HEK293 (cell line): ENCODE data around the gene CNTFR.

Experiments used
- CTCF ChIA-PET: fragments of 350-600 bp; formaldehyde crosslinking; extraction: SDS; loops from one replicate; lab custom pipeline; 2021; ENCODE audit warnings: antibody characterized with exemption; lab: Yijun Ruan, JAX
- POLR2A ChIA-PET: fragments of 300-600 bp; formaldehyde crosslinking; extraction: SDS; loops from one replicate; lab custom pipeline; 2020; ENCODE audit warnings: antibody characterized with exemption, inconsistent platforms; lab: Yijun Ruan, JAX
- H3K27ac ChIP-seq: fragments of 200-500 bp; sonication (Bioruptor generic); 2 replicates; pipeline ENCODE4 v1.5.1; 2014; ENCODE audit warnings: low read depth, low read length, control low read depth, inconsistent platforms; ENCODE audit errors: extremely low read depth
- H3K36me3 ChIP-seq, 2 experiments: fragments of 200-500 bp in 1 of 2; sonication (Bioruptor generic) in 1 of 2; 1 replicate in 1 of 2; 2 replicates in 1 of 2; pipeline ENCODE4 v1.5.1; 2014 to 2017; ENCODE audit warnings: inconsistent platforms in 2 of 2, low read length in 2 of 2; ENCODE audit not compliant: control insufficient read depth in 2 of 2, insufficient read depth in 1 of 2
- H3K4me1 ChIP-seq: fragments of 200-500 bp; sonication (Bioruptor generic); 2 replicates; pipeline ENCODE4 v1.5.1; 2014; ENCODE audit warnings: mild to moderate bottlenecking, low read length, inconsistent platforms; ENCODE audit not compliant: control insufficient read depth, insufficient read depth
- H3K4me3 ChIP-seq: 2 replicates; pipeline ENCODE4 v1.5.1; 2011; ENCODE audit warnings: low read depth, mild to moderate bottlenecking, control low read depth, low read length, moderate library complexity
- H3K9me3 ChIP-seq: fragments of 200-500 bp; sonication (Bioruptor generic); 2 replicates; pipeline ENCODE4 v1.5.1; 2014; ENCODE audit warnings: low read depth, low read length, inconsistent platforms; ENCODE audit not compliant: control insufficient read depth, insufficient read depth
- AEBP2 ChIP-seq: fragments of 450-650 bp; formaldehyde crosslinking; IDR thresholded peaks from 2 replicates; pipeline ENCODE4 v1.5.1; 2016; ENCODE audit warnings: missing biosample characterization, missing genetic modification characterization, borderline replicate concordance
- BCL11B ChIP-seq: fragments of 450-650 bp; formaldehyde crosslinking; IDR thresholded peaks from 2 replicates; pipeline ENCODE4 v1.5.1; 2016; ENCODE audit warnings: low read depth, missing biosample characterization, missing genetic modification characterization
- HIC1 ChIP-seq: fragments of 450-650 bp; formaldehyde crosslinking; IDR thresholded peaks from 2 replicates; pipeline ENCODE4 v1.5.1; 2016; ENCODE audit warnings: missing biosample characterization, missing genetic modification characterization
- HOXC10 ChIP-seq: sonication (generic); formaldehyde crosslinking; IDR thresholded peaks from 2 replicates; pipeline ENCODE4 v1.8.1; 2023; ENCODE audit warnings: mild to moderate bottlenecking, missing genetic modification reagents
- INSM2 ChIP-seq: fragments of 450-650 bp; formaldehyde crosslinking; IDR thresholded peaks from 2 replicates; pipeline ENCODE4 v1.5.1; 2016; ENCODE audit warnings: missing biosample characterization, missing genetic modification characterization
- KLF7 ChIP-seq: fragments of 450-650 bp; formaldehyde crosslinking; IDR thresholded peaks from 2 replicates; pipeline ENCODE4 v1.5.1; 2016; ENCODE audit warnings: missing biosample characterization, missing genetic modification characterization, borderline replicate concordance
- PRDM6 ChIP-seq: fragments of 450-650 bp; formaldehyde crosslinking; IDR thresholded peaks from 2 replicates; pipeline ENCODE4 v1.5.1; 2017; ENCODE audit warnings: missing biosample characterization, missing genetic modification characterization
- SETDB1 ChIP-seq: IDR thresholded peaks from one replicate; pipeline ENCODE4 v1.6.1; 2017; ENCODE audit warnings: mild to moderate bottlenecking, low read length, moderate library complexity, mixed read lengths; ENCODE audit not compliant: insufficient read length
- SP2 ChIP-seq: fragments of 450-650 bp; formaldehyde crosslinking; IDR thresholded peaks from 2 replicates; pipeline ENCODE4 v1.5.1; 2016; ENCODE audit warnings: missing biosample characterization, missing genetic modification characterization
- WT1 ChIP-seq: fragments of 450-650 bp; formaldehyde crosslinking; IDR thresholded peaks from 2 replicates; pipeline ENCODE4 v1.5.1; 2016; ENCODE audit warnings: missing biosample characterization, missing genetic modification characterization
- ZBTB1 ChIP-seq: fragments of 450-650 bp; formaldehyde crosslinking; IDR thresholded peaks from 2 replicates; pipeline ENCODE4 v1.5.1; 2016; ENCODE audit warnings: missing biosample characterization, missing genetic modification characterization
- ZNF211 ChIP-seq: fragments of 450-650 bp; formaldehyde crosslinking; IDR thresholded peaks from 2 replicates; pipeline ENCODE4 v1.5.1; 2016; ENCODE audit warnings: low read depth, missing biosample characterization, missing genetic modification characterization
- ZNF223 ChIP-seq: fragments of 450-650 bp; formaldehyde crosslinking; IDR thresholded peaks from 2 replicates; pipeline ENCODE4 v1.5.1; 2016; ENCODE audit warnings: missing biosample characterization, missing genetic modification characterization
- ZNF248 ChIP-seq: fragments of 450-650 bp; formaldehyde crosslinking; IDR thresholded peaks from 2 replicates; pipeline ENCODE4 v1.5.1; 2017; ENCODE audit warnings: missing biosample characterization, missing genetic modification characterization
- ZNF292 ChIP-seq: fragments of 450-650 bp; formaldehyde crosslinking; IDR thresholded peaks from 2 replicates; pipeline ENCODE4 v1.5.1; 2016; ENCODE audit warnings: low read depth, missing biosample characterization, missing genetic modification characterization, borderline replicate concordance
- ZNF416 ChIP-seq: fragments of 450-650 bp; formaldehyde crosslinking; IDR thresholded peaks from 2 replicates; pipeline ENCODE4 v1.5.1; 2016; ENCODE audit warnings: missing biosample characterization, missing genetic modification characterization
- ZNF529 ChIP-seq: fragments of 450-650 bp; formaldehyde crosslinking; IDR thresholded peaks from 2 replicates; pipeline ENCODE4 v1.5.1; 2017; ENCODE audit warnings: missing genetic modification characterization, missing biosample characterization; ENCODE audit not compliant: insufficient replicate concordance
- ZNF621 ChIP-seq: fragments of 450-650 bp; formaldehyde crosslinking; IDR thresholded peaks from 2 replicates; pipeline ENCODE4 v1.5.1; 2017; ENCODE audit warnings: missing biosample characterization, missing genetic modification characterization
- ZNF624 ChIP-seq: fragments of 450-650 bp; formaldehyde crosslinking; IDR thresholded peaks from 2 replicates; pipeline ENCODE4 v1.5.1; 2017; ENCODE audit warnings: missing biosample characterization, missing genetic modification characterization
- TF ChIP-seq, protein P1 (sequence below): fragments of 450-650 bp; formaldehyde crosslinking; IDR thresholded peaks from 2 replicates; pipeline ENCODE4 v1.5.1; 2016; ENCODE audit warnings: missing biosample characterization, missing genetic modification characterization, low read depth
- TF ChIP-seq, protein P2 (sequence below): fragments of 450-650 bp; formaldehyde crosslinking; IDR thresholded peaks from 2 replicates; pipeline ENCODE4 v1.5.1; 2016; ENCODE audit warnings: missing biosample characterization, missing genetic modification characterization

CNTFR gene

GRCh38 chr9:34545497-34545896, 44.0 kb downstream of the CNTFR start:
- H3K9me3 ChIP-seq = no peaks in the 10 kb centered on the region
- H3K36me3 ChIP-seq = no peaks in the 10 kb centered on the region
- no peak overlapping the region for H3K4me3 ChIP-seq
- no peak for TF ChIP-seq PRDM6
- TF ChIP-seq, protein P1, sequence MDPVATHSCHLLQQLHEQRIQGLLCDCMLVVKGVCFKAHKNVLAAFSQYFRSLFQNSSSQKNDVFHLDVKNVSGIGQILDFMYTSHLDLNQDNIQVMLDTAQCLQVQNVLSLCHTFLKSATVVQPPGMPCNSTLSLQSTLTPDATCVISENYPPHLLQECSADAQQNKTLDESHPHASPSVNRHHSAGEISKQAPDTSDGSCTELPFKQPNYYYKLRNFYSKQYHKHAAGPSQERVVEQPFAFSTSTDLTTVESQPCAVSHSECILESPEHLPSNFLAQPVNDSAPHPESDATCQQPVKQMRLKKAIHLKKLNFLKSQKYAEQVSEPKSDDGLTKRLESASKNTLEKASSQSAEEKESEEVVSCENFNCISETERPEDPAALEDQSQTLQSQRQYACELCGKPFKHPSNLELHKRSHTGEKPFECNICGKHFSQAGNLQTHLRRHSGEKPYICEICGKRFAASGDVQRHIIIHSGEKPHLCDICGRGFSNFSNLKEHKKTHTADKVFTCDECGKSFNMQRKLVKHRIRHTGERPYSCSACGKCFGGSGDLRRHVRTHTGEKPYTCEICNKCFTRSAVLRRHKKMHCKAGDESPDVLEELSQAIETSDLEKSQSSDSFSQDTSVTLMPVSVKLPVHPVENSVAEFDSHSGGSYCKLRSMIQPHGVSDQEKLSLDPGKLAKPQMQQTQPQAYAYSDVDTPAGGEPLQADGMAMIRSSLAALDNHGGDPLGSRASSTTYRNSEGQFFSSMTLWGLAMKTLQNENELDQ (tag by site-specific recombination) = no peak
- no peak for TF ChIP-seq WT1
- TF ChIP-seq ZNF529 = no peak
- no peaks in the 10 kb centered on the region for H3K4me1 ChIP-seq
- CTCF ChIA-PET = interaction anchor here (1.1 to 7.3 kb wide), 6 partner anchors 17 to 105 kb away, joined by 3 to 101 read pairs (median 5); no protein-coding TSS in a partner anchor
- no peak overlapping the region for H3K27ac ChIP-seq
- POLR2A ChIA-PET = no interaction called here

GRCh38 chr9:34544035-34544434, 45.5 kb downstream of the CNTFR start:
- no peaks in the 10 kb centered on the region for H3K9me3 ChIP-seq
- H3K36me3 ChIP-seq = no peaks in the 10 kb centered on the region
- no peak overlapping the region for H3K4me3 ChIP-seq
- ChIA-PET CTCF (interaction anchor here (0.6 to 2.7 kb wide), 7 partner anchors 43 to 147 kb away, joined by 3 to 14 read pairs (median 6); a partner anchor contains a TSS), POLR2A (no interaction called here)
- TF ChIP-seq ZNF292 = no peak
- no peak for TF ChIP-seq ZNF223 (tag by site-specific recombination)
- TF ChIP-seq, protein P2, sequence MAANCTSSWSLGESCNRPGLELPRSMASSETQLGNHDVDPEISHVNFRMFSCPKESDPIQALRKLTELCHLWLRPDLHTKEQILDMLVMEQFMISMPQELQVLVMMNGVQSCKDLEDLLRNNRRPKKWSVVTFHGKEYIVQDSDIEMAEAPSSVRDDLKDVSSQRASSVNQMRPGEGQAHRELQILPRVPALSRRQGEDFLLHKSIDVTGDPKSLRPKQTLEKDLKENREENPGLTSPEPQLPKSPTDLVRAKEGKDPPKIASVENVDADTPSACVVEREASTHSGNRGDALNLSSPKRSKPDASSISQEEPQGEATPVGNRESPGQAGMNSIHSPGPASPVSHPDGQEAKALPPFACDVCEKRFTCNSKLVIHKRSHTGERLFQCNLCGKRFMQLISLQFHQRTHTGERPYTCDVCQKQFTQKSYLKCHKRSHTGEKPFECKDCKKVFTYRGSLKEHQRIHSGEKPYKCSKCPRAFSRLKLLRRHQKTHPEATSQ (tag by site-specific recombination) = no peak
- no peak for TF ChIP-seq KLF7
- no peak for TF ChIP-seq AEBP2 (tag by site-specific recombination)
- no peak for TF ChIP-seq ZBTB1
- no peak for TF ChIP-seq ZNF624
- no peak for TF ChIP-seq INSM2 (tag by site-specific recombination)
- TF ChIP-seq ZNF248 (tag by site-specific recombination) = no peak
- no peak for TF ChIP-seq ZNF416 (tag by site-specific recombination)
- no peak for TF ChIP-seq HIC1 (tag by site-specific recombination)
- TF ChIP-seq ZNF211 = no peak
- TF ChIP-seq ZNF621 = no peak
- TF ChIP-seq SETDB1 = no peak
- TF ChIP-seq SP2 (tag by site-specific recombination) = no peak
- TF ChIP-seq BCL11B (tag by site-specific recombination) = no peak
- TF ChIP-seq HOXC10 (CRISPR knock-in tag) = no peak
- no peak overlapping the region for H3K27ac ChIP-seq
- no peaks in the 10 kb centered on the region for H3K4me1 ChIP-seq
